ENCODE results near the gene PINLYP. TPM values are rescaled to one million over a fixed set of nuclear protein-coding genes. Genes with fewer than 3 reads are reported as not detected.

PINLYP gene
- total and polyA plus RNA-seq, 2 experiments from 2014 or later: 7.8 to 11.1 TPM

GRCh38 chr19:43562698-43563241, 12.8 kb upstream of the PINLYP start (continued):
- TF ChIP-seq ZNF462 (CRISPR knock-in tag; IDR thresholded peaks at IDR 0.05): no peak
- no peak for TF ChIP-seq ZNF331 (CRISPR knock-in tag; IDR thresholded peaks at IDR 0.05; ENCODE audit: low read depth)
- no peak for TF ChIP-seq EZH2phosphoT487 (IDR thresholded peaks at IDR 0.05; ENCODE audit: unreplicated experiment)
- TF ChIP-seq ETS1 (IDR thresholded peaks at IDR 0.05): no peak

GRCh38 chr19:43563816-43564457, 11.7 kb upstream of the PINLYP start:
- no peaks in the 10 kb centered on the region for H3K27me3 ChIP-seq (ENCODE audit: insufficient read depth)
- ATAC-seq: no peak

More at GRCh38 chr19:43563816-43564457, 11.7 kb upstream of the PINLYP start:
- TF ChIP-seq EZH2 (IDR thresholded peaks at IDR 0.05; ENCODE audit: low read depth, unreplicated experiment) (no peak), STAT1 (IDR thresholded peaks at IDR 0.05; ENCODE audit: unreplicated experiment) (no peak), ETS1 (IDR thresholded peaks at IDR 0.05) (no peak), POLR2AphosphoS5 (IDR thresholded peaks at IDR 0.05; ENCODE audit: low read depth) (no peak), CREB1 (CRISPR knock-in tag; IDR thresholded peaks at IDR 0.05; ENCODE audit: low read depth) (no peak), ZNF331 (CRISPR knock-in tag; IDR thresholded peaks at IDR 0.05; ENCODE audit: low read depth) (no peak), NANOG (IDR thresholded peaks at IDR 0.05; ENCODE audit: borderline replicate concordance) (no peak), ZNF114 (CRISPR knock-in tag; IDR thresholded peaks at IDR 0.05) (no peak)
- Mint-ChIP-seq H3K27ac (no peak overlapping the region), H3K36me3 (ENCODE audit: low read depth) (peaks cover 23% of the 10 kb centered on the region), H3K4me3 (no peak overlapping the region), H3K9me3 (no peaks in the 10 kb centered on the region), H3K4me1 (no peaks in the 10 kb centered on the region), H3K27me3 (ENCODE audit: insufficient read depth, low read depth, poor library complexity) (peaks cover 2% of the 10 kb centered on the region)
- Histone ChIP-seq H2AFZ (no peak overlapping the region), H3K4me1 (ENCODE audit: insufficient read depth) (no peaks in the 10 kb centered on the region), H3K4me2 (no peak overlapping the region), H3K27ac (ENCODE audit: low read depth) (no peak overlapping the region), H3F3A (replicated peaks; ENCODE audit: low read depth) (0 out of 2 replicates have a peak, but pooled peaks cover 5% of the 10 kb centered on the region), H4K20me1 (replicated peaks; ENCODE audit: insufficient read depth) (no peaks in the 10 kb centered on the region; the same call in 1 of the 2 replicates), H3K9me2 (ENCODE audit: insufficient read depth) (no peaks in the 10 kb centered on the region), H3K36me3 (ENCODE audit: insufficient read depth) (no peaks in the 10 kb centered on the region), H3K79me2 (replicated peaks; ENCODE audit: insufficient read depth) (no peaks in the 10 kb centered on the region), H3K4me3 (no peak overlapping the region)
- DNase-seq (ENCODE audit: low spot score): no peak

Measured in GM23338 (cell line).